HepG2 (cell line): ENCODE measurements around the gene C20orf144. TPM values are rescaled to one million over a fixed set of nuclear protein-coding genes. Genes with fewer than 3 reads are reported as not detected.

Source experiments
- ATF7 ChIP-seq, 2 experiments: fragments of 450-650 bp in 1 of 2; sonication (generic) in 1 of 2; formaldehyde crosslinking in 1 of 2; IDR thresholded peaks; 2 replicates each; pipeline versions ENCODE4 v1.4.0 to v1.6.1; 2016 to 2020; ENCODE audit warnings: antibody characterized with exemption in 1 of 2, mild to moderate bottlenecking in 1 of 2, missing genetic modification reagents in 1 of 2
- CBX5 ChIP-seq: sonication (generic); formaldehyde crosslinking; IDR thresholded peaks from 2 replicates; pipeline ENCODE4 v1.4.0; 2020; ENCODE audit warnings: missing genetic modification reagents, borderline replicate concordance
- CEBPB ChIP-seq: IDR thresholded peaks from 2 replicates; pipeline ENCODE4 v1.6.1; 2011; ENCODE audit warnings: low read depth, low read length, improper control_type of control experiment, borderline replicate concordance
- FOSL2 ChIP-seq: sonication (generic); formaldehyde crosslinking; IDR thresholded peaks from 2 replicates; pipeline ENCODE4 v1.4.0; 2020; ENCODE audit warnings: missing genetic modification reagents
- MLXIP ChIP-seq: sonication (generic); formaldehyde crosslinking; IDR thresholded peaks from 2 replicates; pipeline ENCODE4 v1.9.0; 2021; ENCODE audit warnings: missing genetic modification reagents, borderline replicate concordance
- MXD4 ChIP-seq: IDR thresholded peaks from 2 replicates; pipeline ENCODE4 v1.6.1; 2016; ENCODE audit warnings: mild to moderate bottlenecking, missing biosample characterization, missing genetic modification reagents
- PHF21A ChIP-seq: sonication (generic); formaldehyde crosslinking; IDR thresholded peaks from 2 replicates; pipeline ENCODE4 v1.5.0; 2020; ENCODE audit warnings: mild to moderate bottlenecking, missing genetic modification reagents
- SKIL ChIP-seq: sonication (generic); formaldehyde crosslinking; IDR thresholded peaks from 2 replicates; pipeline ENCODE4 v1.8.0; 2022; ENCODE audit warnings: missing genetic modification reagents, mild to moderate bottlenecking, moderate library complexity, borderline replicate concordance
- SNAPC5 ChIP-seq: sonication (generic); formaldehyde crosslinking; IDR thresholded peaks from 2 replicates; pipeline ENCODE4 v1.8.1; 2023; ENCODE audit warnings: mild to moderate bottlenecking, missing genetic modification reagents, borderline replicate concordance
- SOX13 ChIP-seq, 3 experiments: fragments of 450-650 bp in 1 of 3; sonication (generic) in 1 of 3; formaldehyde crosslinking in 1 of 3; IDR thresholded peaks in 2 of 3; conservative IDR thresholded peaks in 1 of 3; 2 replicates each; pipeline versions ENCODE4 v1.5.0 to v1.6.1; 2016 to 2020; ENCODE audit warnings: antibody characterized with exemption in 1 of 3, mild to moderate bottlenecking in 1 of 3, missing compliant biosample characterization in 1 of 3, missing genetic modification reagents in 1 of 3, moderate library complexity in 1 of 3
- ZMYM2 ChIP-seq: sonication (generic); formaldehyde crosslinking; IDR thresholded peaks from 2 replicates; pipeline ENCODE4 v1.8.0; 2022; ENCODE audit warnings: mild to moderate bottlenecking, missing genetic modification reagents
- ZNF160 ChIP-seq: sonication (generic); formaldehyde crosslinking; IDR thresholded peaks from 2 replicates; pipeline ENCODE4 v1.8.0; 2022; ENCODE audit warnings: mild to moderate bottlenecking, inconsistent platforms, missing genetic modification reagents
- ZNF205 ChIP-seq: IDR thresholded peaks from 2 replicates; pipeline ENCODE4 v1.6.1; 2018; ENCODE audit warnings: missing biosample characterization, missing genetic modification reagents
- ZNF362 ChIP-seq: sonication (generic); formaldehyde crosslinking; IDR thresholded peaks from 2 replicates; pipeline ENCODE4 v1.4.0; 2020; ENCODE audit warnings: missing genetic modification reagents, mild to moderate bottlenecking, borderline replicate concordance
- ZNF607 ChIP-seq: sonication (generic); formaldehyde crosslinking; IDR thresholded peaks from 2 replicates; pipeline ENCODE4 v1.5.1; 2020; ENCODE audit warnings: missing genetic modification reagents, mild to moderate bottlenecking, borderline replicate concordance
- ZNF670 ChIP-seq: sonication (generic); formaldehyde crosslinking; IDR thresholded peaks from 2 replicates; pipeline ENCODE4 v1.8.0; 2022; ENCODE audit warnings: mild to moderate bottlenecking, missing genetic modification reagents, borderline replicate concordance
- ZNF761 ChIP-seq: sonication (generic); formaldehyde crosslinking; conservative IDR thresholded peaks from 2 replicates; pipeline ENCODE4 v1.4.0; 2020; ENCODE audit warnings: mild to moderate bottlenecking, missing genetic modification reagents
- ZNF792 ChIP-seq: IDR thresholded peaks from 2 replicates; pipeline ENCODE4 v1.6.1; 2016
- ZNF800 ChIP-seq: sonication (generic); formaldehyde crosslinking; IDR thresholded peaks from 2 replicates; pipeline ENCODE4 v1.4.0; 2020; ENCODE audit warnings: missing genetic modification reagents
- polyA plus RNA-seq, 8 experiments: library from polyadenylated mRNA; depleted of rRNA in 3 of 8; stranded (reverse) in 7 of 8; unstranded in 1 of 8; fragments of >200 nt; fragmentation: Illumina TruSeq in 4 of 8; extraction: Trizol in 4 of 8; gene quantifications; 2 replicates each; pipeline versions ENCODE4 v1.2.1 to v1.2.3, GENCODE V29; 2011 to 2016; ENCODE audit warnings: low read depth in 4 of 8, missing spikeins in 1 of 8, mixed read lengths in 1 of 8; ENCODE audit not compliant: insufficient read depth in 1 of 8
- total RNA-seq, 5 experiments: library from RNA; depleted of rRNA; stranded (reverse); fragments of >200 nt; fragmentation: Illumina TruSeq; extraction: Trizol; gene quantifications; 2 replicates each; pipeline ENCODE4 v1.2.3, GENCODE V29; 2016; ENCODE audit warnings: low read depth in 1 of 5

Gene C20orf144
- total and polyA plus RNA-seq, 2 of the 13 experiments (the other 11 are each of a cell fraction or from before 2014, with no cell fraction given), result 0.09 to 0.16 TPM

GRCh38 chr20:33701629-33702450 lies 39.7 kb downstream of the C20orf144 start (continued):
- TF ChIP-seq ATF7 (IDR thresholded peaks at IDR 0.05) (no peak), ATF7 (CRISPR knock-in tag; IDR thresholded peaks at IDR 0.05) (peak; percentile 19; the same call in 1 of the 2 replicates), ZNF670 (CRISPR knock-in tag) (no peak; the same call in 1 of the 2 replicates), SOX13 (IDR thresholded peaks at IDR 0.05) (peak; percentile 94), SOX13 (CRISPR knock-in tag; conservative IDR thresholded peaks at IDR 0.05 in 1 of 2, IDR thresholded peaks at IDR 0.05 in 1 of 2) (peak in 1 of 2 experiments; percentile 95; a peak in 2 of 4 replicates), ZNF205 (CRISPR knock-in tag) (peak; percentile 91), SKIL (peak; percentile 98), MXD4 (CRISPR knock-in tag) (peak; percentile 65; the same call in 1 of the 2 replicates), ZNF607 (CRISPR knock-in tag) (peak; percentile 76; the same call in 1 of the 2 replicates), ZNF160 (CRISPR knock-in tag) (0 out of 2 replicates have a peak, but pooled peaks have one; percentile 57), ZNF362 (CRISPR knock-in tag) (peak; percentile 99), FOSL2 (CRISPR knock-in tag) (peak; percentile 71), CEBPB (peak; percentile 44; the same call in 1 of the 2 replicates), MLXIP (CRISPR knock-in tag) (no peak), CBX5 (CRISPR knock-in tag) (peak; percentile 85), ZNF792 (no peak), ZNF800 (CRISPR knock-in tag) (no peak), ZNF761 (CRISPR knock-in tag) (peak; percentile 82; the same call in 1 of the 2 replicates), ZMYM2 (CRISPR knock-in tag) (peak; percentile 96), PHF21A (CRISPR knock-in tag) (peak; percentile 96), SNAPC5 (CRISPR knock-in tag) (peak; percentile 55; the same call in 1 of the 2 replicates)
